ENCODE measurements around the gene DISP3. TPM values are rescaled to one million over a fixed set of nuclear protein-coding genes. Genes with fewer than 3 reads are reported as not detected.

The DISP3 gene
- total RNA-seq, 4 donors from 2014 or later = 0.19 TPM; not detected in 3

GRCh38 chr1:11472741-11473140 lies 6.2 kb upstream of the DISP3 start:
- H3K27me3 ChIP-seq = peaks cover 56% of the 10 kb centered on the region
- no peak overlapping the region for H3K4me3 ChIP-seq
- 0% methylated on average over 1 of the region's 3 CpGs; no CpG with 5 or more reads in 1 of the 2 donors for WGBS, 2 donors (ENCODE audit: low coverage in 1 of 2)
- no peaks in the 10 kb centered on the region for H3K9me3 ChIP-seq
- ATAC-seq = no peak
- H3K27ac ChIP-seq = no peak overlapping the region
- no peaks in the 10 kb centered on the region for H3K4me1 ChIP-seq
- no peak for TF ChIP-seq POLR2A (IDR thresholded peaks at IDR 0.05)
- no peak for TF ChIP-seq EP300 (IDR thresholded peaks at IDR 0.05)
- no peaks in the 10 kb centered on the region for H3K36me3 ChIP-seq

- ATAC-seq = no peak
- H3K4me3 ChIP-seq = no peak overlapping the region
- no peaks in the 10 kb centered on the region for H3K9me3 ChIP-seq
- no peak overlapping the region for H3K27ac ChIP-seq
- TF ChIP-seq EP300 (IDR thresholded peaks at IDR 0.05) (no peak), POLR2AphosphoS5 (IDR thresholded peaks at IDR 0.05) (no peak), CTCF (IDR thresholded peaks at IDR 0.05) (no peak), POLR2A (IDR thresholded peaks at IDR 0.05) (no peak)
- 36 to 54% methylated on average over 4 to 8 of the region's 8 CpGs for WGBS, 2 donors (ENCODE audit: low coverage in 1 of 2)
- H3K27me3 ChIP-seq = peaks cover 62% of the 10 kb centered on the region
- peaks cover 0 to 3% (median 0%) of the 10 kb centered on the region in 3 donors for H3K4me1 ChIP-seq
- no peaks in the 10 kb centered on the region for H3K36me3 ChIP-seq
Observed at GRCh38 chr1:11473491-11474034, 5.4 kb upstream of the DISP3 start.

- Histone ChIP-seq H3K36me3 (no peaks in the 10 kb centered on the region), H3K27me3 (peaks cover 62% of the 10 kb centered on the region), H3K4me3 (no peak overlapping the region), H3K9me3 (no peaks in the 10 kb centered on the region), H3K27ac (no peak overlapping the region), H3K4me1 (peaks cover 0 to 16% (median 5%) of the 10 kb centered on the region in 3 donors)
- ATAC-seq = no peak
- WGBS, 2 donors (ENCODE audit: low coverage in 1 of 2) = 57 to 65% methylated on average over 3 to 5 of the region's 5 CpGs
- TF ChIP-seq POLR2A (IDR thresholded peaks at IDR 0.05) = no peak
- TF ChIP-seq CTCF (IDR thresholded peaks at IDR 0.05) = no peak
- no peak for TF ChIP-seq EP300 (IDR thresholded peaks at IDR 0.05)
- no peak for TF ChIP-seq POLR2AphosphoS5 (IDR thresholded peaks at IDR 0.05)
Observed at GRCh38 chr1:11474826-11475225, 4.1 kb upstream of the DISP3 start.

- Histone ChIP-seq H3K4me3 (no peak overlapping the region), H3K4me1 (peaks cover 0 to 19% (median 5%) of the 10 kb centered on the region in 3 donors), H3K27me3 (peaks cover 71% of the 10 kb centered on the region), H3K9me3 (no peaks in the 10 kb centered on the region), H3K36me3 (no peaks in the 10 kb centered on the region), H3K27ac (no peak overlapping the region)
- TF ChIP-seq EP300 (IDR thresholded peaks at IDR 0.05) = no peak
- no peak for TF ChIP-seq POLR2AphosphoS5 (IDR thresholded peaks at IDR 0.05)
- TF ChIP-seq POLR2A (IDR thresholded peaks at IDR 0.05) = no peak
- TF ChIP-seq CTCF (IDR thresholded peaks at IDR 0.05) = no peak
- WGBS, 2 donors (ENCODE audit: low coverage in 1 of 2) = 54 to 61% methylated on average over 4 of the region's 4 CpGs
- ATAC-seq = no peak
Observed at GRCh38 chr1:11475748-11476147, 3.2 kb upstream of the DISP3 start.

GRCh38 chr1:11479375-11479979 lies 522 bp downstream of the DISP3 start:
- Histone ChIP-seq H3K9me3 (no peaks in the 10 kb centered on the region), H3K4me3 (peak overlapping the region; percentile 13 to 51), H3K27ac (no peak overlapping the region), H3K4me1 (peaks cover 0 to 19% (median 5%) of the 10 kb centered on the region in 3 donors), H3K27me3 (peaks cover 100% of the 10 kb centered on the region), H3K36me3 (no peaks in the 10 kb centered on the region)
- no CpG with 5 or more reads among the region's 52 CpGs for WGBS, 2 donors (ENCODE audit: low coverage in 1 of 2)
- ATAC-seq = no peak
- no peak for TF ChIP-seq POLR2A (IDR thresholded peaks at IDR 0.05)
- no peak for TF ChIP-seq CTCF (IDR thresholded peaks at IDR 0.05)
- TF ChIP-seq POLR2AphosphoS5 (IDR thresholded peaks at IDR 0.05) = no peak
- TF ChIP-seq EP300 (IDR thresholded peaks at IDR 0.05) = no peak
